Osteocyte (in vitro differentiated cells): ENCODE results near the gene FBF1. TPM values are rescaled to one million over a fixed set of nuclear protein-coding genes. Genes with fewer than 3 reads are reported as not detected.

Experiments used
- DNase-seq: peaks from one replicate; pipeline ENCODE4 v3.0.0; 2021; ENCODE audit warnings: mixed read lengths; ENCODE audit not compliant: unreplicated experiment; ENCODE audit errors: extremely low spot score
- H3K27ac Mint-ChIP-seq: one replicate; pipeline ENCODE4 v1.8.0; 2021; ENCODE audit warnings: mild to moderate bottlenecking, mixed read lengths; ENCODE audit not compliant: unreplicated experiment
- H3K27me3 Mint-ChIP-seq: one replicate; pipeline ENCODE4 v1.8.0; 2021; ENCODE audit warnings: mixed read lengths; ENCODE audit not compliant: unreplicated experiment
- H3K36me3 Mint-ChIP-seq: one replicate; pipeline ENCODE4 v1.8.0; 2021; ENCODE audit warnings: mixed read lengths; ENCODE audit not compliant: unreplicated experiment
- H3K4me1 Mint-ChIP-seq: one replicate; pipeline ENCODE4 v1.8.0; 2021; ENCODE audit warnings: mixed read lengths; ENCODE audit not compliant: unreplicated experiment
- H3K4me3 Mint-ChIP-seq: one replicate; pipeline ENCODE4 v1.8.0; 2021; ENCODE audit warnings: mild to moderate bottlenecking, moderate library complexity, mixed read lengths; ENCODE audit not compliant: unreplicated experiment
- H3K9me3 Mint-ChIP-seq: one replicate; pipeline ENCODE4 v1.8.0; 2021; ENCODE audit warnings: mixed read lengths; ENCODE audit not compliant: unreplicated experiment
- total RNA-seq: library from RNA; stranded (reverse); gene quantifications from 2 replicates; pipeline ENCODE4 v1.2.1, GENCODE V29; 2021
- TF ChIP-seq, protein P1 (sequence below): fragments of 200-600 bp; sonication (generic); IDR thresholded peaks from 2 replicates; pipeline ENCODE4 v1.5.0; 2021; ENCODE audit warnings: antibody characterized with exemption, mild to moderate bottlenecking, moderate library complexity

Gene FBF1
- total RNA-seq, 1 donor from 2014 or later: 14.8 TPM

- peaks cover 9% of the 10 kb centered on the region for H3K36me3 Mint-ChIP-seq
- no peak for DNase-seq
- no peaks in the 10 kb centered on the region for H3K27me3 Mint-ChIP-seq
- H3K9me3 Mint-ChIP-seq: no peaks in the 10 kb centered on the region
- H3K4me1 Mint-ChIP-seq: no peaks in the 10 kb centered on the region
- H3K4me3 Mint-ChIP-seq: no peak overlapping the region
- TF ChIP-seq, protein P1, sequence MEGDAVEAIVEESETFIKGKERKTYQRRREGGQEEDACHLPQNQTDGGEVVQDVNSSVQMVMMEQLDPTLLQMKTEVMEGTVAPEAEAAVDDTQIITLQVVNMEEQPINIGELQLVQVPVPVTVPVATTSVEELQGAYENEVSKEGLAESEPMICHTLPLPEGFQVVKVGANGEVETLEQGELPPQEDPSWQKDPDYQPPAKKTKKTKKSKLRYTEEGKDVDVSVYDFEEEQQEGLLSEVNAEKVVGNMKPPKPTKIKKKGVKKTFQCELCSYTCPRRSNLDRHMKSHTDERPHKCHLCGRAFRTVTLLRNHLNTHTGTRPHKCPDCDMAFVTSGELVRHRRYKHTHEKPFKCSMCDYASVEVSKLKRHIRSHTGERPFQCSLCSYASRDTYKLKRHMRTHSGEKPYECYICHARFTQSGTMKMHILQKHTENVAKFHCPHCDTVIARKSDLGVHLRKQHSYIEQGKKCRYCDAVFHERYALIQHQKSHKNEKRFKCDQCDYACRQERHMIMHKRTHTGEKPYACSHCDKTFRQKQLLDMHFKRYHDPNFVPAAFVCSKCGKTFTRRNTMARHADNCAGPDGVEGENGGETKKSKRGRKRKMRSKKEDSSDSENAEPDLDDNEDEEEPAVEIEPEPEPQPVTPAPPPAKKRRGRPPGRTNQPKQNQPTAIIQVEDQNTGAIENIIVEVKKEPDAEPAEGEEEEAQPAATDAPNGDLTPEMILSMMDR: no peak
- H3K27ac Mint-ChIP-seq: no peak overlapping the region
Observed at GRCh38 chr17:75919611-75920010, 21.2 kb downstream of the FBF1 start.

- DNase-seq: no peak
- Mint-ChIP-seq H3K36me3 (peaks cover 9% of the 10 kb centered on the region), H3K4me3 (no peak overlapping the region), H3K9me3 (no peaks in the 10 kb centered on the region), H3K4me1 (no peaks in the 10 kb centered on the region), H3K27ac (no peak overlapping the region), H3K27me3 (no peaks in the 10 kb centered on the region)
- TF ChIP-seq, protein P1: no peak
Observed at GRCh38 chr17:75917917-75918445, 22.9 kb downstream of the FBF1 start.

DNA sequence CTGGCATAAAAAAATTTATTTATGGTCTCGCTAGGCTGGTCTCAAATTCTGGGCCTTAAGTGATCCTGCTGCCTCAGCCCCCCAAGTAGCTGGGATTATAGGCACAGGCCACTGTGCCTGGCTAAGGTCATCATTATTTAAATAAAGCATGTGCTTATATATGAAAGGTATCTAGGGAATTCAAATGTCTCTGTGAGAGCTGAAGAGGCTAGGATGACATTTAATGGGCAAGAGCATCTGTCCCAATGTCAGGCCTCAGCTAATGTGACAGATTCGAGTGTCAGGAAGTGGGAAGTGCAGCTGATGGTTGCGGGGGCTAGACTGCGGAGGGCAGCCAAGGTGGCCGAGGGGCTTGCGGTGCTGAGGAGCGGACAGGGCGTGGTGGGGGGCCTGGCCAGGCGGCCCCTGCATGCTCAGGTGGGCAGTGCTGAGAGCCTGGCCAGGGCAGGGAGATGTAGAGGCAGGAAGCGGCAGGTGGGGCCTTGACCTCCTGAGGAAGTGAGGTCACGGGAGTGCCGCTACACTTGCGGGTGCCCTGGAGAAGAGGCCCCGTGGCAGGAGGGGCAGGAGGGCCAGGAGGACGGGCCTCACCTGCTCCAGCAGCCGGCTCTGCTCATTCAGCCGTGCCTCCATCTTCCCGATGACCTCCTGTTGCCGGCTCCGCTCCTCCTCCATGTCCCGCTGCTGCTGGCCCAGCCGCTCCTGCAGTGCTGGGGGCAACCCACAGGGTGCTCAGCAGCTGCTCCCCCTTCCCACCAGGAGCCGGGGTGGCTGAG, 23.5 kb downstream of the FBF1 start:
- TF ChIP-seq, protein P1: no peak
- Mint-ChIP-seq H3K4me3 (no peak overlapping the region), H3K27me3 (no peaks in the 10 kb centered on the region), H3K27ac (no peak overlapping the region), H3K9me3 (no peaks in the 10 kb centered on the region), H3K4me1 (no peaks in the 10 kb centered on the region), H3K36me3 (peaks cover 6% of the 10 kb centered on the region)
- no peak for DNase-seq

DNA sequence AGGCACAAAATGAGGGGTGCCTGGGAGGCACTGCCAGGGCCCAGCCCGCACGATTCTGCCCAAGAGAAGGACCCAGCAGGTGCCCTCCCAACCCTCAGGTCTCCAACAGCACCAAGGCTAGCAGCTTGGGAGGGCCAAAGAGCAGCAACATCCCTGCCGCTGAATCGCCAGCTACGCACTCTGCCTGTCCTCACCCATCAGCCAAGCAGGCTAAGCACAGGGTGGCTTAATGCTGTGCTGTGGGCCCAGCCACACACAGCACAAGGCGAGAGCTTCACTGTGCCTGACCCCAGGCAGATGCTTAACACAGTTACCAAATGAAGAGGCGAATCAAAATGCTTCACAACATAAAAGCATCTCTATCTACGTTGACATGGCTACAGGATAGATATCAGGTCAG, 25.6 kb downstream of the FBF1 start:
- no peak overlapping the region for H3K4me3 Mint-ChIP-seq
- H3K27ac Mint-ChIP-seq: no peak overlapping the region
- H3K36me3 Mint-ChIP-seq: peaks cover 3% of the 10 kb centered on the region
- no peaks in the 10 kb centered on the region for H3K9me3 Mint-ChIP-seq
- H3K27me3 Mint-ChIP-seq: no peaks in the 10 kb centered on the region
- DNase-seq: no peak
- H3K4me1 Mint-ChIP-seq: no peaks in the 10 kb centered on the region
- TF ChIP-seq, protein P1: no peak

- no peaks in the 10 kb centered on the region for H3K27me3 Mint-ChIP-seq
- no peak for DNase-seq
- peaks cover 1% of the 10 kb centered on the region for H3K4me1 Mint-ChIP-seq
- no peaks in the 10 kb centered on the region for H3K9me3 Mint-ChIP-seq
- H3K36me3 Mint-ChIP-seq: peaks cover 3% of the 10 kb centered on the region
- TF ChIP-seq, protein P1: no peak
- H3K4me3 Mint-ChIP-seq: no peak overlapping the region
- H3K27ac Mint-ChIP-seq: no peak overlapping the region
Observed at GRCh38 chr17:75914643-75915267, 26.1 kb downstream of the FBF1 start.
